ENCODE data around the gene TSHZ2.

- TF ChIP-seq POLR2A (IDR thresholded peaks at IDR 0.05) (no peak), POLR2AphosphoS5 (IDR thresholded peaks at IDR 0.05) (no peak)
These were observed 110.0 kb downstream of the TSHZ2 start for GRCh38 chr20:53081916-53082863.
